ENCODE measurements around the gene JARID2. TPM values are rescaled to one million over a fixed set of nuclear protein-coding genes. Genes with fewer than 3 reads are reported as not detected.
A peak's percentile ranks its signal among the peaks of the same experiment; 100 is the strongest.

Gene JARID2
- total and polyA plus RNA-seq, 11 donors = 3.5 to 12.2 (median 7.5) TPM

DNA sequence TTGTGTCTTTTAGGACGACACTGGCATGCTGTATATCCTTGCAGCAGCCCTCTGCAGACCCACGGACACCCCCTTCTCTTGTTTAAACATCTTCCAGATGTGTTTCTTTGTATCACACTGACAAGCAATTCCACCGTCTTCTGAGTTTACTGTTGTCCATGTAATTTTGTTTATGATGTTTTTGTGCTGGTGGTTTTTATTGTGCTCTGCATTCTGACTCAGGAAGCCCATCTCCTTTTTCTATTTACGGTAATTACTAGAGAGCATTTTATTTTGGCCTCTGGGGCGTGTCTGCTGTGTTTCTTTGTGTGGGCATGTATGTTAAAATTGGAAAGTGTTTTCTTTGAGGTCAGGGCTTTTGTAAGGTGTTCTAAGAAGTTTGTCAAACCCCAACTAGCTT, 111.9 kb downstream of the JARID2 start:
- Histone ChIP-seq H3K9me3 (no peaks in the 10 kb centered on the region), H3K4me3 (no peak overlapping the region), H3K27ac (no peak overlapping the region), H3K4me1 (peaks cover 0 to 63% (median 18%) of the 10 kb centered on the region in 12 donors), H3K27me3 (no peaks in the 10 kb centered on the region), H3K36me3 (no peaks in the 10 kb centered on the region)
- intact Hi-C loops (cut with DNase I) = loop anchor here in 1 of 10 donors (10.0 kb wide), 1 partner anchor 93 kb away; no protein-coding TSS in a partner anchor
- TF ChIP-seq POLR2A (IDR thresholded peaks at IDR 0.05) = no peak
- no peak for TF ChIP-seq CTCF (IDR thresholded peaks at IDR 0.05)
- 69 to 71% (median 70%) methylated on average over 5 of the region's 5 CpGs for WGBS, 4 donors
- DNase-seq (no peak), ATAC-seq (no peak)

DNA sequence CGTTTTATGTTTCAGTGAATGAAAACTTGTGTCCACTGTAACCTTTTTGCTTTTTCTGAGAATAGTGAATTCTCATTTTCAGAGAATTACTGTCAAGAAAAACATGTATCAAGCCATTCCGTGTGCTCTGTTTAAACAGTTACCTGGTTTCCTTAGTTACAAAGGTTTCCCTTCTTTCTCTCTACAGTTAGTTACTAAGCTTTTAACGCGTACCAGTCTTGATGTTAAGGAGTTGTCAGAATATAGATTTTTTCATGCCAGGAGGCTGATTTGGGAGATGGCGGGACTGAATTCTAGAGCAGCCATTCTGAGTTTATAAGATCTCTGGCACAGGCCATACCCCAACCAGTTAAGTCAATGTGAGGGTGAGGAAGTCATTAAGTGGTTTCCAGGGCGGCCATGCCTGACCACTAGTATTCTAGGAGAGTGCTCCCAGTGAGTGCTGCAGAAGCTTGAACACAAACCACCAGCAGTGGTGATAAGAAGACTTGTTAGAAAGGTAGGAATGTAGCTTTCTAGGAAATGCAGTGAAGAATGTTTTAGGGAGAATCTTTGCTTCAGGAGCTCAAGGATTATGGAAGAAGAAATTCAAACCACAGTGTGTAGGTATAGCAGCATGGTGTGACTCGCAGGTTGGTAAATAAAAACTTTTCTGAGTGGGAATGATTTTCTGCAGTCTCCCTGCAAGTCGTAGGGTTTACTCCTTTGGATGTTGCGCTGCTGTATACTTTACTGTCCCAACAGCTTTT, 112.9 kb downstream of the JARID2 start:
- peaks cover 0 to 63% (median 19%) of the 10 kb centered on the region in 12 donors for H3K4me1 ChIP-seq
- TF ChIP-seq POLR2A (IDR thresholded peaks at IDR 0.05) = no peak
- TF ChIP-seq CTCF (IDR thresholded peaks at IDR 0.05) = no peak
- peak overlapping the region in 3 of 12 donors; percentile 6 to 34 (median 28) for H3K27ac ChIP-seq
- no peaks in the 10 kb centered on the region for H3K36me3 ChIP-seq
- 80 to 85% (median 83%) methylated on average over 9 of the region's 9 CpGs for WGBS, 4 donors
- H3K4me3 ChIP-seq = peak overlapping the region in 3 of 12 donors; percentile 13 to 18 (median 13)
- H3K9me3 ChIP-seq = no peaks in the 10 kb centered on the region
- intact Hi-C loops (cut with DNase I) = loop anchor here in 1 of 10 donors (10.0 kb wide), 1 partner anchor 94 kb away; no protein-coding TSS in a partner anchor
- no peaks in the 10 kb centered on the region for H3K27me3 ChIP-seq
- ATAC-seq (peak in 2 of 4 donors; percentile 39 to 44), DNase-seq (no peak)

DNA sequence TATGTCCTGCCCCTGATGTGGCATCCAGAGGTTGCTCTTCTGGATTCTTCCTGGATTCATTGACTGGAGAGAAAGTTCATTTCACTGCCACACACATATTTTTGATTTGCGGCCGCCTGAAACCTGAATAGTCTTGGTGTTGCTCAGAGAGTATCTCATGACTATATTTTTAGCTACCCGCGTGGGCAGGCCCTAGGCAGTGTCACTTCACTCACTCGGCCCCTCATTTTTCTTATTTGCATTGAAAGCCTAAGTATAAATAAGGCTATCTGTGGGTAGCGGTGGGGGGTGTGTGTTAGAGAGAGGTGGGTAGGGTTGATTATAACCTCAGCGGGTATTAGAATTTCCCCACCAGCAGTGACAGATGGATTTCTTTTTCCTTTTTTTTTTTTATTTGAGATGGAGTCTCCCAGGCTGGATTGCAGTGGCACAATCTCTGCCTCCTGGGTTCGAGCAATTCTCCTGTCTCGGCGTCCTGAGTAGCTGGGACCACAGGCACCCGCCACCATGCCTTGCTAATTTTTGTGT, 113.5 kb downstream of the JARID2 start:
- Histone ChIP-seq H3K4me3 (peak overlapping the region in 3 of 12 donors; percentile 13 to 18 (median 13)), H3K9me3 (no peaks in the 10 kb centered on the region), H3K27ac (peak overlapping the region in 4 of 12 donors; percentile 2 to 34 (median 17)), H3K27me3 (no peaks in the 10 kb centered on the region), H3K4me1 (peaks cover 0 to 64% (median 23%) of the 10 kb centered on the region in 12 donors), H3K36me3 (no peaks in the 10 kb centered on the region)
- no peak for TF ChIP-seq POLR2A (IDR thresholded peaks at IDR 0.05)
- TF ChIP-seq CTCF (IDR thresholded peaks at IDR 0.05) = no peak
- intact Hi-C loops (cut with DNase I) = loop anchor here in 1 of 10 donors (10.0 kb wide), 1 partner anchor 95 kb away; no protein-coding TSS in a partner anchor
- 55 to 72% (median 70%) methylated on average over 11 of the region's 11 CpGs for WGBS, 4 donors
- DNase-seq (peak in 1 of 5 donors; percentile 29), ATAC-seq (peak; percentile 29 to 82 (median 72))

DNA sequence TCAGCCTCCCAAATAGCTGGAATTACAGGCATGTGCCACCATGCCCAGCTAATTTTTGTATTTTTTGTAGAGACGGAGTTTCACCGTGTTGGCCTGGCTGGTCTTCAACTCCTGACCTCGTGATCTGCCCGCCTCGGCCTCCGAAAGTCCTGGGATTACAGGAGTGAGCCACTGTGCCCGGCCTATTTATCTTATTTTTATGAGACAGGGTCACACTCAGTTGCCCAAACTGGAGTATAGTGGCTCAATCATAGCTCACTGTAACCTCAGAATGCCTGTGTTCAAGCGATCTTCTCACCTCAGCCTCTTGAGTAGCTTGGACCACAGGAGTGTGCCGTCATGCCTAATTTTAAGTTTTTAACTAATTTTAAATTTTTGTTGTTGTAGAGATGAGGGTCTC, 114.4 kb downstream of the JARID2 start:
- Histone ChIP-seq H3K36me3 (no peaks in the 10 kb centered on the region), H3K4me1 (peaks cover 0 to 64% (median 32%) of the 10 kb centered on the region in 12 donors), H3K4me3 (no peak overlapping the region), H3K9me3 (no peaks in the 10 kb centered on the region), H3K27ac (peak overlapping the region in 1 of 12 donors; percentile 2), H3K27me3 (no peaks in the 10 kb centered on the region)
- TF ChIP-seq POLR2A (IDR thresholded peaks at IDR 0.05) (no peak), CTCF (IDR thresholded peaks at IDR 0.05) (no peak)
- 97 to 98% (median 98%) methylated on average over 9 of the region's 9 CpGs for WGBS, 4 donors
- intact Hi-C loops (cut with DNase I) = loop anchor here in 1 of 10 donors (10.0 kb wide), 1 partner anchor 95 kb away; no protein-coding TSS in a partner anchor
- DNase-seq = no peak
- no peak for ATAC-seq

All from heart left ventricle (tissue), 16 donors.